Measurements from ENCODE around the gene CHD9.
"Not testable (repeated sequence)": the region's sequence is repeated elsewhere in the genome, so short reads cannot be mapped to it uniquely, and the experiment has no call there.

CHD9 gene

DNA sequence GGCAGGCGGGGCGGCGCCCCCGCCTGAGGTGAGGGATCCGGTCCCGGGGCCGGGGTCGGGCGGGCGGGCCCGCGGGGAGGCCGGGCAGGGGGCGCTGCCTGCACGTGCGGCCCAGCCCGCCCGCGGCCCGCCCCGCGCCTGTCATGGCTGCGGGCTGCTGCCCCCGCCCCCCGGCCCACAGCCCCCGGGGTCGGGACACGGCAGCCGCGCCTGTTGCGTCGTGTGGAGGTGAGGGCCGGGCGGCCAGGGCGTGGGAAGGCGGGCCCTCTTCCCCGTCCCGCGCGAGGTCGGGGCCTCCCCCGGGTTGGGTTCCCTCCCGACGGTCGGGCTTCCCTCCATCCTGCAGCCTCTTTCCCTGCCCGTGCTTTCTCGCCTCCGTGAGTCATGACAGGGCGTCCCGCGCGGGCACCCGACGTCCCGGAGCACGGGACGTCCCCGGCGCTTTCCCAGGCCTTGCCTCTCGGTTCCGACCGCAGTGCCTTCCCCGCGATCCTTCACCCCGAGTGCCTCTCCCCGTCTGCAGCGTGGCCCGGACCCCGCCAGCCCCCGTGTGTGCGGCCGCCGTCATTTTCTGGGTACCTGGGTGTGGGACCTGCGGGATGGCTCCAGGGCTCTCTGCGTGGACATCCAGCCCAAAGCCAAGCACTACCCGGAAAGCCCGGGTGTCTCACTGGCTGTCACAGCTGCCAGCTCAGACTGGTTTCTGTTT lies 76.7 kb downstream of the CHD9 start:
- DNase-seq (ENCODE audit: low read depth in 2 of 2): peak in 1 of 2 donors; percentile 28

DNA sequence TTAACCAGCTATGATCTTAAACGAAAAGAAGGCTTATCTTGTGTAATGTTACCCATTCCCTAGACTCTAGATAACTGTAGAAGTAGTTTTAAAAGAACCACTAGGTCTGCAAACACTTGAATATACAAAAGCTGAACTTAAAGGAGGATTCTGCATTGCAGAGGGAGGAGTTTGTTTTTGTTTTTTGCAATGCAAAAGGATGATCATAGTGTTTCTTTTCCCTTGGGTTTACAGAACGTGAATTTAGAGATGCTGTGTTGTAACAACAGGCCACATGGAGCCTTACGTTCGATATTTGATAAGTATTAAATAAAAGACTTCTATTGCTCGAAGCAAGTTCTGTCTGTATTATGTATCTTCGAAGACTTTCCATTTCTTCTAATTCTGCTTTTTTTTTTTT lies 77.6 kb downstream of the CHD9 start:
- DNase-seq (ENCODE audit: low read depth in 2 of 2): no peak

DNA sequence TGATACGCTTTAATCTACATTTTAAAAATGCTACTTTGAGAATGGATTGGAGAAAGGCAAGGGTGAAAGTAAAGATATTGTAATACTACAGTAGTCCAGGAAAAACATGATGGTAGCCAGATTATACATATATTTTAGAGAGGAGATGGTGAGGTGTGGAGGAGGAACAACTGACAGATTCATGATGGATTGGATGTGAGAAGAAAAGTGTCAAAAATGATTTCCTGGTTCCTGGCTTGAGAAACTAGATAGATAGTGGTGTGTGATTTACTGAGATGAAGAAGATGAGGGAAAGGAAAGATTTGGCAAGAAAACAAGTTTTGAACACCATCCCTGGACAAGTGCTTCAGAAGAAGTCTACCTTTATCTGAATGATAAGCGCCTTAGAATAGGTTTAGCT lies 80.5 kb downstream of the CHD9 start:
- DNase-seq (ENCODE audit: low read depth in 2 of 2): no peak

DNA sequence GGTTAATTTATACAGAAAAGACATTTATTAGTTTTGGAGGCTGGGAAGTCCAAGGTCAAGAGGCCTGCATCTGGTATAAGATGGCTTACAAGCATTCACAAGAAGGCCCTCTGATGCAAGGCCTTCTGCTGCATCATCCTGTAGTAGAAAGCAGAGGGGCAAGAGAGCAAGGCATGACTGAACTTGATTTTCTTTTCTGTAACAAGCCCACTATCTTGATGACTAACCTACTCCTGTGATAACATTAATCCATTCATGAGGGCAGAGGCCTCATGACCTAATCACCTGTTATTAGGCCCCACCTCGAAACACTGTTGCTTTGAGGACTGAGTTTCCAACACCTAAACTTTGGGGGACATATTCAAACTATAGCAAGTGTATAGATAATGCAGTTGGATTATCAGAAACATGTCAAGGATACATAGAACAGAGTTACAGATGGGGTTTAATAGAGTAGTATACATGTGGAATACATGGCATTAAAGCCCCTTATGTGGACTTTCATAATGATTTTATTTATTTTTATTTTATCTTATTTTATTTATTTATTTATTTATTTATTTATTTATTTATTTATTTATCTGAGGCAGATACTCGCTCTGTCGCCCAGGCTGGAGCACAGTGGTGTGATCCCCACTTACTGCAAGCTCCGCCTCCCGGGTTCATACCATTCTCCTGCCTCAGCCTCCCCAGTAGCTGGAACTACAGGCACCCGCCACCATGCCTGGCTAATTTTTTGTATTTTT lies 88.2 kb downstream of the CHD9 start:
- no peak for DNase-seq (ENCODE audit: low read depth in 2 of 2)

DNA sequence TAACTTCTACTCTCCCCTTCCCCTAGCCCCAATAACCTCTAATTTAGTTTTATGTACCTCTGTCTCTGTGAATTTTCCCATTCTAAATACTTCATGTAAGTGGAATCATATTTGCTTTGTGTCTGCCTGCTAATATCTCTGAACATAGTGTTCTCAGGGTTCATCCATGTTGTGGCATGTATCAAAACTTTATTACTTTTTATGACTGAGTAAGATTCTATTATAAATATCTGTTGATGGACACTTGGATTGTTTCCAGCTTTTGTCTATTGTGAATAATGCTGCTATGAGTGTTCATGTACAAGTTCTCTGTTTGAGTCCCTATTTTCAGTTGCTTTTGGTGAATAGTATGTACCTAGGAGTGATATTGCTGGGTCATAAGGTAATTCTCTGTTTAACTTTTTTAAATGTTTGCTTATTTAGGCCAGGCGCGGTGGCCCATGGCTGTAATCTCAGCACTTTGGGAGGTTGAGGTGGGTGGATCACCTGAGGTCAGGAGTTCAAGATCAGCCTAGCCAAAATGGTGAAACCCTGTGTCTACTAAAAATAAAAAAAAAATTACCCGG lies 92.8 kb downstream of the CHD9 start:
- DNase-seq (ENCODE audit: low read depth in 2 of 2): no peak

DNA sequence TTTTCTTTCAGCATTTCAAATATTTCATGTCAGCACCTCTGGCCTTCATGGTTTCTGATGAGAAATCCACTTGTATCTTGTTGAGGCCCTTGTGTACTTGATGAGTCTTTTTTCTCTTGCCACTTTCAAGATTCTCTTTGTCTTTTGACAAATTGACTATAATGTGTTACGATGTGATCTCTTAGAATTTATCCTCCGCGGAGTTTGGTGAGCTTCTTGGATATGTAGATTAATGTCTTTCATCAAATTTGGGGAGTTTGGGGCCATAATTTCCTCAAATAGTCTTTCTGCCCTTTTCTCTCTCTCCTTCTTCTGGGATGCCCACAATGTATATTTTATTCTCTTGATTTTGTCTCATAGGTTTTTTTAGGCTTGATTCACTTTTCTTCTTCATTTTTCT lies 96.0 kb downstream of the CHD9 start:
- DNase-seq (ENCODE audit: low read depth in 2 of 2): no peak

DNA sequence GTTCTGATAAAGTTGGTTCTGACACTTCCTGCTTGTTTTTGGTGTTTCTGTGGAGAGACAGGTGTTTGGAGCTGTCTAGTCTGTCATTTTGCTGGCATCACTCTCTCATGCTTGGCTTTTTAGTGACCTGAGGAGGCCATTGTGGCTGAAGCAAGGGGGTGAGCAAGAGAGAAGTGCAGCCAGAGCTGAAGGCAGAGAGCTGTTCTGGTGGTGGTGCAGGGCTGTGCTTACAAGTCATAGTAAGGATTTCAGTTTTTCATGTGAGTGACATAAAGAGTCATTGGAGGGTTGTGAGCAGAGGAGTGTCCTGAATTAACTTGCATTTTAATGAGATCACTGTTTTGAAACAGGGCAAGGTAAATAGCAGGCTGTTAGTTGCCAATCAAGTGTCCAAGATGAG lies 97.5 kb downstream of the CHD9 start:
- DNase-seq (ENCODE audit: low read depth in 2 of 2): no peak

DNA sequence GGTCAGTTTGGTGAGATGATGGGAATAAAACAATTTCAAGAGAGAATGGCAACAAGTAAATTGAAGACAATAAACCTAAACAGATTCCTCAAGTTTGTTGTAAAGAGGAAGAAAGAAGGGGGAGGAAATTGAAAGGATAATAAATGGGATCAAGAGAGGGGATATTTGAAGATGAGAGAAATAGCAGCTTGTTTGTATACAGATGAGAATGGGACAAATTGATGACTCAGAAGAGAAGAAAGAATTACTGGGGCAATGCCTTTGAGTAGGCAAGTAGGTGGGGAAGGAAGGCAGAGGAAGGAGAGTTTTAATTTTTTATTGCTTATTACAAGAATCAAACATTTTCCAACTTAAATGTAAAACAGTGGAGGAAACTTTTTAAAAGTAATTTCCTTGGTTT lies 98.3 kb downstream of the CHD9 start:
- DNase-seq (ENCODE audit: low read depth in 2 of 2): no peak

DNA sequence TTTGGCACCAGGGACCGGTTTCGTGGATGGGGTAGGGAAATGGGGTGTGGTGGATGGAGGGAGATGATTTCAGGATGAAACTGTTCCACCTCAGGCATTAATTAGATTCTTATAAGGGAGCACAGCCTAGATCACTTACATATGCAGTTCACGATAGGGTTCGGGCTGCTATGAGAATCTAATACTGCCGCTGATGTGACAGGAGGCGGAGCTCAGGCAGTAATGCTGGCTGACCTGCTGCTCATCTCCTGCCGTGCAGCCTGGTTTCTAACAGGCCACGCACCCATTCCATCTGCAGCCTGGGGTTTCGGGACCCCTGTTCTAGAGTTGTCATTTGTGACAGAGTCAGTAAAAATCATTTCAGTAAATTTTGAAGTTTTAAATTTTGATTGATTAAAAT lies 99.7 kb downstream of the CHD9 start:
- no peak for DNase-seq (ENCODE audit: low read depth in 2 of 2)

DNA sequence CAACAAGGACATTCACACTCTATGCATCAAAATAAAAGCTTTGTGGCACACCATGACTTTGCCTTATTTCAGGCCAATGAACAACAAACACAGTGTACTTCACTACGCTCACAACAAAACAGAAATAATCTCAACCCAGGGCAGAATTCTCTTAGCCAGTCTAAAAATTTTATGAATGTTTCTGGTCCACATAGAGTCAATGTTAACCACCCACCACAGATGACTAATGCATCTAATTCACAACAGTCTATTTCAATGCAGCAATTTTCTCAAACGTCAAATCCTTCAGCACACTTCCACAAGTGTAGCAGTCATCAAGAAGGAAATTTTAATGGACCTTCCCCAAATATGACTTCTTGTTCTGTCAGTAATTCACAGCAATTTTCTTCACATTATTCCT lies 101.7 kb downstream of the CHD9 start:
- DNase-seq (ENCODE audit: low read depth in 2 of 2): no peak

DNA sequence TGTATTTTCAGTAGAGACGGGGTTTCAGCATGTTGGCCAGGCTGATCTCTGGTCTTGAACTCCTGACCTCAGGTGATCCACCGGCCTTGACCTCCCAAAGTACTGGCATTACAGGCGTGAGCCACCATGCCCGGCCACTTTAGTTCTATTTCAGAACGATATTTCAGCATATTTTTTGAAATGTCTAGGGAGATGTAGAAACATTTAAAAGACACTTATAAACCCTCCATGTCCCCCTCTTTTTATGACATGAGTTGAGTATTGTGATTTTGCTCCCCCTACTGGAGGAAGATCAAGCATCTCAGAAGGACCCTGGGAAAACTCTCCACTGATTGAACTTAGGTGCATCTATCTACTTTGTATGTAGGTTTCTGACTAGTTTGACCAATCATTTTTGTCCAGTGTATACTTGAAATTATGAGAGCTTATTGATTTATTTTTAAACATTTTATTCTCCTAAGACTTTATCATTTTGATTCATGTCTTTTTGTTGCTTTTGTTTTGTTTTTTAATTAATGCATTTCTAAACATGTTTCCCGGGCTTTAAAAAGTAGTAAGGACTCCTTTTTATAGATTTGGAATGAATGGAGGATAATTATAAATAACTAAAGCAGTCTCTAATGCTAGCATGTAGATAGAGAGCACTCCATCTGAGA lies 105.1 kb downstream of the CHD9 start:
- no peak for DNase-seq (ENCODE audit: low read depth in 2 of 2)

DNA sequence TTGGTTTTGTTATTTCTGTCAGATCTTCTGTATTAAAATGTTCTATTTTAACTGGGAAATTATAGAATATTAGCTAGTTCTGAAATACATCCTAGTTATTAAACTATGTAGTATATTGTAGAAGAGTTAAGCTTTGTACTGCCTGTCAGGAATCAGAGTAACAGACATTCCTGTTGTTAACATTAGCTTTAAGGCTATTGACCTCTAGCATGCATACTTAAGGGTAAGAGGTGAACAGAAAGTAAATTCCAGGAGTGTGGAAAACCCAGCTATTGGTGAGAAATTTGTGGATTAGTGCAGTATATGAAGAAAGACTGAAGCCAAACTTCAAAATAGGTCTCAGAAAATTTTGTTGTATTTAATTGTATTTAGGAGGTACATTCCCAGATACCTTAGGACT lies 111.3 kb downstream of the CHD9 start:
- DNase-seq (ENCODE audit: low read depth in 2 of 2): no peak

DNA sequence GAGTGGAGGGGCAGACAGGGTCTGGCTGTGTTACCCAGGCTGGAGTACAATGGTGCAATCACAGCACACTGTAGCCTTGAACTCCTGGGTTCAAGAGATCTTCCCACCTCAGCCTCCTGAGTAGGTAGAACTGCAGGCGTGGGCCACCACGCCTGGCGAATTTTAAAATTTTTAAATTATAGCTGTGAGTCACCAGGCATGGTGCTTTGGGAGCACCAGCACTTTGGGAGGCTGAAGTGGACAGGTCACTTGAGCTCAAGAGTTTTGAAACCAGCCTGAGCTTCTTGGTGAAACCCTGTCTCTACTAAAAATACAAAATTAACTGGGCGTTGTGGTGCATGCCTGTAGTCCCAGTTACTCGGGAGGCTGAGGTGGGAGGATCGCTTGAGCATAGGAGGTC lies 114.0 kb downstream of the CHD9 start:
- no peak for DNase-seq (ENCODE audit: low read depth in 2 of 2)

DNA sequence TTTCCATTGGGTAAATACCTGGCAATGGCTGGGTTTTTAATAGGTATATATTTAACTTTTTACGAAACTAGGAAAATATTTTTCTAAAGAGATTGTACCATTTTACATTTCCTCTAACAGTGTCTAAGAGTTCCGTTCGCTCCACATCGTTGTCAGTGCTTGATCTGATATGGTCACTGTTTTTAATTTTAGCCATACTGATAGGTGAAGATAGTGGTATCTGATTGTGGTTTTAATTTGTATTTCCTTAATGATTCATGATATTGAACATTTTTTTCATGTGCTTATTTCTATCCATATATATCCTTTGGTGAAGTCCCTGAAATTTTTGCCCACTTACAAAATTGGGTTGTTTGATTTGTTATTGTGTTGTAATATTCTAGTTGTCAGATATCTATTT lies 117.7 kb downstream of the CHD9 start:
- DNase-seq (ENCODE audit: low read depth in 2 of 2): no peak

DNA sequence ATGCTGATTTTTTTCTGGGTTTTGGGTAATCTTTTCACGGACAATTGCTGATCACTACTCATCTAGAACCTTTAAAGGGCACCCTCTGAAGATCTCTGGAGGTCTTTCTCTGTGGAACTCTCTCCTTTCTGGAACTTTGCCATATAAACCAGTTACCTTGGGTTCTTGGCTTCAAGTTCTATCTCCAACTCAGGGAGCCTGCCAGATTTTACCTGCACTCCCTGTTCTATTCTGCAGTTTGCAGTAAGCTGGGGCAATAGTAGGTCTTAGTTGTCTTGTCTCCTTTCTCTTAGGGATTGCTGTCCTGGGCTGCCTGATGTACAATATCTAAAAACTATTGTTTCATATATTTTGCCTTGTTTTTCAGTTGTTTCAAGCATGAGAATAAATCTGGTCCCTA lies 120.3 kb downstream of the CHD9 start:
- no peak for DNase-seq (ENCODE audit: low read depth in 2 of 2)

DNA sequence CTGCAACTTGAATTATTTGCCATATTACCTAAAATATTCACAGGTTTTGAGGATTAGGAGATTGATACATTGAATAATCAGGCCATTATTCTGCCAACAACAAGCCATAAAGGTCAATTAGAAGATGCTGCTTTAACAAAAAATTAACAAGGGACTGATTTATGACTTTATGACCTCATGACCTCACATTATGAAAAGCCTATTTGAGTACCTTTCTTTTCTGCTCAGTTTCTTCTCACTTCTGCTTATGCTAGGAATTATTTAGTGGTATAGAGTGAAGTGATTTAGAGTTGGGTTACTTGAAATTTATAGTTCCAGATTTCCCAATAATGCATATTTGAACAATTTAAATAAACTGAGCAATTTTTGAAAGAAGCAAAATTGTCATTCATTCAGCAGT lies 121.6 kb downstream of the CHD9 start:
- no peak for DNase-seq (ENCODE audit: low read depth in 2 of 2)

DNA sequence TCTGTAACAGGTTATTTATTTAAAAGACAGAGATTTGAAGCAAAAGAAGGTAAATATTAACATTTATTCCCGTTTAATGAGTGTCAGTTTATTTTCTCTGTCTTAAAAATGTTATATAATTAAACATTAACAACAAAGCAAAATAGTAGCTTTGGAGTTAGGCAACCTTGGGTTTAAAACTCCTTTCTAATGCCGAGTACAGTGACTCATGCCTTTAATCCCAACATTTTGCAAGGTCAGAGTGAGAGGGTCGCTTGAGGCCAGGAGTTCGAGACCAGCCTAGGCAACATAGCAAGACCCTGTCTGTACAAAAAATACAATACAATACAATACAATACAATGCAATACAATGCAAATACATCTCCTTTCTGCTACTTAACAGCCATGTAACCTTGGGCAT lies 128.7 kb downstream of the CHD9 start:
- DNase-seq (ENCODE audit: low read depth in 2 of 2): no peak

DNA sequence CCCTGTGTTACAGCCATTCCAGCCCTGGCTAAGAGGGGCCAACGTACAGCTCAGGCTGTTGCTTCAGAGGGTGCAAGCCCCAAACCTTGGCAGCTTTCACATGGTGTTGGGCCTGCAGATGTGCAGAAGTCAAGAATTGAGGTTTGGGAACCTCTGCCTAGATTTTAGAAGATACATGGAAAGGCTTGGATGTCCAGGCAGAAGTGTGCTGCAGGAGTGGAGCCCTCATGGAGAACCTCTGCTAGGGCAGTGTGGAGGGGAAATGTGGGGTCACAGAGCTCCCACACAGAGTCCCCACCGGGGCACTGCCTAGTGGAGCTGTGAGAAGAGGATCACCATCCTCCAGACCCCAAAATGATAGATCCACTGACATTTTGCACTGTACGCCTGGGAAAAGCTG lies 130.9 kb downstream of the CHD9 start:
- DNase-seq (ENCODE audit: low read depth in 2 of 2): not testable (repeated sequence)

DNA sequence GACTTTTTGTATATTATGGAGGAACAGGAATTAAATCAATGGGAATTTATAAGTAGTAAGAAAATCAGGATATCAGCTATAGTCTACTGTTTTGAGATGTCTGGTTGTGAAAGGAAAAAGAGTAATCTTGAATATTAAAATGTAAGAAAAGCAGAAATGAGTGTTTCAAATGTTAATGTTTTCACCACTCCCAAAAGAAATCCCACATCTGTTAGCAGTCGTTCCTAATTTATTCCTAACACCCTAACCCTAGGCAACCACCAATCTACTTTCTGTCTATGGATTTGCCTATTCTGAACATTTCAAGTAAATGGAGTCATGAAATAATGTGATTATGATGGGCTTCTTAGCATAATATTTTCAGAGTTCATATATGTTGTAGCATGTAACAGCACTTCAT lies 133.0 kb downstream of the CHD9 start:
- DNase-seq (ENCODE audit: low read depth in 2 of 2): no peak

DNA sequence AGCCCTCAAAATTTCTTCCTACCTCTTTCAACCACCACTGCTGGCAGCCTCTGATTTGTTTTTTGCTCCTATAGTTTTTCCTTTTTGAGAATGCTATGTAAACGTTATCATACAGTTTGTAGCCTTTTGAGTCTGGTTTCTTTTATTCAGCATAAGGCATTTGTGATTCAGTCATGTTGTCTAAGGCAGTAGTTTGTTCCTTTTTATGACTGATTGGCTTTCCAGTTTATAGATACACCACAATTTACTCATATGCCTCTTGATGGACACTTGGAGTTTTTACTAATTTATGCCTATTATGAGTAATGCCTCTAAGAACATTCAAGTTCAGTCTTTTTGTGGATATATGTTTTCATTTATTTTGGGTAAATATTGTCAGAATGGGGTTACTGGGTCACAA lies 136.6 kb downstream of the CHD9 start:
- DNase-seq (ENCODE audit: low read depth in 2 of 2): no peak

DNA sequence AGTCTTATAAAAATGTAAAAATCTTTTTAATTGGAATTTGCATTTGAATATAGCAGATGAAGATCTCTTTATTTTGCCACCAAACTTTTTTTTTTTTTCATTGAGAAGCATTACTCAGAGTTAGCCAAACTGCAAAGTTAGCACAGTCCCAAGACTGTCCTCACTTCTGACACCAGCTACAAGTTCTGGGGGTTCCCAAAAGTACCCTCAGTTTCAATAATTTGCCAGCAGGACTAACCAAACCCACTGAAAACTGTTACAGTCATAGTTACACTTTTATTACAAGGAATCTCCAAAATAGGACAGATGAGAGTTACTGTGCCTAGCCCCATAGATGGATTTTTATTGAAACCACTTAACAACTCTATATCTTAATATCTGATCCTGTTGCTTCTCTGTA lies 144.1 kb downstream of the CHD9 start:
- DNase-seq (ENCODE audit: low read depth in 2 of 2): no peak

DNA sequence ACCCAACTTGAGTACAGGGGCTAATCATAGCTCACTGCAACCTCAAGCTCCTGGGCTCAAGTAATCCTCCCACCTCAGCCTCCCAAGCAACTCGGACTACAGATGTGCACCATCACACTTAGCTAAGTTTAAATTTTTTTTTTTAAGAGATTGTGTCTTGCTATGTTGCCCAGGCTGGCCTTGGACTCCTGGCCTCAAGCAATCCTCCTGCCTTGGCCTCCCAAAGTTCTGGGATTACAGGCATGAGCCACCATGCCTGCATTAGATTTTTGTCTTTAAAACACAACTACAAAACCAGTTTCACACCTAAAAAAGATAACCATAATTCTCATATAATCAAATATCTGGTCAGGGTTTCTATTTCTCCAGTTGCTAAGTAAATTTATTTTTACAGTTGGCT lies 147.1 kb downstream of the CHD9 start:
- no peak for DNase-seq (ENCODE audit: low read depth in 2 of 2)

DNA sequence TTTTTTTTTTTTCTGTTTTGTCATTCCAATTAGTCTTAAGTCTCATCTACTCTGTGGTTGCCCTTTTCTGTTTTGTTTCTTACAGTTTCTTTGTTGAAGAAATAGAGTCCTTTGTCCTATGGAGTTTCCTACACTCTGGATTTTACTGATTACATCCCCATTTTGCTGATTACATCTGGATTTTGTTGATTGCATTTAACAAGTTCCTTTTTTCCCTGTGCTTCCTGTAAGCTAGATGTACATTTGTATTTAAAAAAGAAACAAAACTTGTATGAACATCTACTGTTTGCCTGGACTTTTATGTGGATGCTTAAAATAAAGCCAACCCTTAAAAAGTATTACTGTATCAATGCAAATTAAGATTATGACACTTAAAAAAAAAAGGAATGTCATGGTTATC lies 147.6 kb downstream of the CHD9 start:
- DNase-seq (ENCODE audit: low read depth in 2 of 2): no peak
